Measurements from ENCODE around the gene OSER1.

OSER1 gene

DNA sequence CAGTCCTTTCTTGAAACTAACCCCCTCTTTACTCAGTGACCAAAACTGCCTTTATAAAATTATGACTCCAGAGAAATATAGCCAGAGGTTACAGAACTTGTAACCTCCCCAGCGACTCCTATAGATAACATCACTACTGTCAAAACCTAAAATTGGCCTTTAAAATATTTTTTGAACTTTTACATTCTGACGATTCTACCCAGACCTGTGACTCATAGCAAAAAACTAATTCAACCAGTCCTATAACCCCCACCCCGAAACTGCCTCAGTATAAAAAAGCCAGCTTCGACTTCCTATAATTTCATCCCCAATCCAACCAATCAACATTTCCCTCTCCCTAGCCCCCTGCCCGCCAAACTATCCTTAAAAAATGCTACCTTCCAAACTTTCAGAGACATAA, 37.5 kb downstream of the OSER1 start:
- no peak for FAIRE-seq

- no peak for FAIRE-seq
These were observed 38.0 kb downstream of the OSER1 start for GRCh38 chr20:44172572-44172950.

DNA sequence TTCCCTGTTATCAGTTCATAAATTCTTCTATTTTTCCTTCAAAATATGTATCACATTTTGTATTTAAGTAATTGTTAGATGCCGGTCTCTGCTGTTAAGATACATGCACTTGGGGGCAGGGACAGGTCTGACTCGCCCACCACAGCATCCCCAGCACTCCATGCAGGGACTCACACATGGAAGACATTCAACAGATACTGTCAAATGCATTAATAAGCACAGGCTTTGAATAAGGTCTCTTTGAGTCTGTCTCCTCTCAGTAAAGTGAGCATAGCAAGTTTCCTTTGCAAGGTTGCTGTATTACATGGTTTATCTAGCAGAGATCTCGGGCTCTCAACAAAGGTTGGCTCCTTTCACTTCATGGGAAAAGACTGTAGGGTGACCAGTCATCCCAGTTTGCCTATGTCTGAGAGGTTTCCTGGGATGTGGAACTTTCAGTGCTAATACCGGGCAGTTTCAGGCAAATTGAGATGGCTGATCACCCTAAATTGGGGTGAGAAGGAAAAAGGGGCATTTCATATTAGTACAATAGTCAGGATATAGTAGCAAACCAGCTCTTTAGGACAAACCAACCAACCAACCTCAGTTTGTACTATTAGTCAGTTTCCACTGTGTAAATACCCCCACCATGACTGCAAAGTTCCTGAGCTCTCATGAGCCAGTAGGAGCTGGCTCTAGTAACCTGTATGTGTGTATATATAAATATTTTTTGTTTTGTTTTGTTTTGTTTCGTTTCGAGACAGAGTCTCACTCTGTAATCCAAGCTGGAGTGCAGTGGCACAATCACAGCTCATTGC, 38.6 kb downstream of the OSER1 start:
- no peak for FAIRE-seq

DNA sequence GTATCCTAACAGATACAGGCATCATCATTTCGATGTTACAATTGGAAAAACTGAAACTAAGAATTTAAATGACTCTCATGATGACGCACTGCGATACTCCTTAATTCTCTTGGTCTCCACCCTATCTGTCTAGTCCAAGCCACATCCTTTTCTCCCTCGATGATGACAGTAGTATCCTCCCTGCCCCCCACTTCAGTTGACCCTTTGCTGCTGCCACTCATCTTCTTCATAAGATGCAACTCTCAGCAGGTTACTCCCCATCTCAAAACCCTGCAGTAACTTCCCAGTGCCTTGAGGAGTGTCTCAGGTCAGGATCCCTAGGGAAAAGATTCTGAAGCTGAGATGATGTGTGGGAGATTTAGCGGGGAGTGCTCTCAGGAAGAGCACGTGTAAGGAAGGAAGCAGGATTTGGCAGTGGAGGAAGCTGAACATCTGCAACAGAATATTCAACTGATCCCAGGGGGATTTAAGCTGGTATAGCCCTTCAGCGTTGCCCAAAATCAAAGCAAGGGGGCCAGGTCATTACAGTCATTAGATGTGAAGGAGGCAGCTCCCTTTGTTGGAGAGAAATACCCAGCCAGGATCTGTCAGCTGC, 39.7 kb downstream of the OSER1 start:
- FAIRE-seq: no peak

DNA sequence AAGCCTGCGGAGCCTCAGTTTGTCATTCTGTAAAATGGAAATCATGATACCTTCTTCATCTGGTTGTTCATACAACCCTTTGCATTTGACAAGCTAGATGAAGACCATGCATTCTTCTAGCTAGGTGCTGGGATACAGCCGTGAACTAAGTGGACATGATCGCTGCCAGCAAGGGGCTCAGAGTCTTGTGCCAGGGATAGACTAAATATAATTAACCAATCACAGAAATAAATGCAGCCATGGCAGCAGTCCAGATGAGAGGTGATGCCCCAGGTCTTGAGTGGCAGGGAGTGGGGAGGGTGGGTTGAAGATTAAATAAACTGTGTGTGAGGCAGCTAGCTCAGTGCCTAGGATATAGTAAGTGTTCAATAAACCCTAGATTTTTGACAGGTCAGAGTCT, 42.8 kb downstream of the OSER1 start:
- no peak for FAIRE-seq

DNA sequence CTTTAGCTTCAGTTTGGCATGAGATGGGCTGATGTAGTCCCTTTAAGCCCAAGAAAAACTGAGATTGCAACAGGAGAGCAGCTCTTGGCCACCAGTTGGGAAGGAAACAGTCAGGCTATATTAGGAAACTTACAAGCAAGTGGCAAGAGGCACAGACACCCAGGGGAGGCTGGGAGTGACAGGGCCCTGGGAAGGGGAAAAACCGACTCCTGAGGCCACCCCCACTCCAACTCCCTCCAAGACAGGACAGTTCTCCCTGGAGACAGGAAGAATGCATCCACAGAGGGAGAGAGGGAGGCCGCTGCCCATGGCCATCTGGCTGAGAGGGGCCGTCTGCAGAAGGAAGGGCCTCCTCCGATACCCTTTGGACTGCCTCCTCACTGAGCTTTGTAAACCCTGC, 44.1 kb downstream of the OSER1 start:
- no peak for FAIRE-seq

DNA sequence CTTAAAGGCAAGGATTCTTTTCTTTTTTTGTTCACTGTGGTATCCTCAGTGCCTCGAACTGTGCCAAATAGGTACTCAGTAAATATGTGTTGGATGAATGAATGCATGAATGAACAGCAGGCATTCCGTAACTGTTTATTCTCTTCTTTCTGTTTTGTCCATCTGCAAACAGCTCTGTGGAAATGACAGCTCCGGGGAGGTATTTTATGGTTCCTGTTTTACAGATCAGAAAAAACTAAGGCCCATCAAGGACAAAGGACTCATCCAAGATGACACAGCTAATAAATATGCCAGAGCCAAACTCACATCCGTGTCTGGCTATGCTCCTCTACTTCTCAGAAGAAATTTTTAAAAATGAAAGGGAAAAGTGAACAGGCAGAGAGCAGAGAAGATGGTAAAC, 44.6 kb downstream of the OSER1 start:
- FAIRE-seq: no peak

DNA sequence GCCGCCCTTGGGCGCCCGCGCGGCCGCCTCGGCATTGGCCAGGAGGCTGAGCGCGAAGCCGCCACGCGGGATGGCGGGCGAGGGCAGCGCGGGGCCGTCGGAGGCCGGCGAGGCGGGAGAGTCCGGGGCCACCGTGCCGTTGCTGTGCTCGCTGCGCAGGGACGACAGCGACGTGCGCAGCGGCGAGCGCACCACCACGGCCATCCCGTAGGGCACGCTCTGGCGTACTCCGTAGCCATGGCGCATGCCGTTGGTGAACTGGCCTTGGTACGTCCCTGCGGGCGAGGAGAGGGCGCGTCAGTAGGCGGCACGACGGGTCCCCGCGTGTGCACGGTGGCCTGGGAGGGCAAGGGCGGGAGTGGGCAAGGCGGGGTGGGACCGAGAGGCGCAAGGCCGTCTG, 50.4 kb downstream of the OSER1 start:
- FAIRE-seq: no peak

DNA sequence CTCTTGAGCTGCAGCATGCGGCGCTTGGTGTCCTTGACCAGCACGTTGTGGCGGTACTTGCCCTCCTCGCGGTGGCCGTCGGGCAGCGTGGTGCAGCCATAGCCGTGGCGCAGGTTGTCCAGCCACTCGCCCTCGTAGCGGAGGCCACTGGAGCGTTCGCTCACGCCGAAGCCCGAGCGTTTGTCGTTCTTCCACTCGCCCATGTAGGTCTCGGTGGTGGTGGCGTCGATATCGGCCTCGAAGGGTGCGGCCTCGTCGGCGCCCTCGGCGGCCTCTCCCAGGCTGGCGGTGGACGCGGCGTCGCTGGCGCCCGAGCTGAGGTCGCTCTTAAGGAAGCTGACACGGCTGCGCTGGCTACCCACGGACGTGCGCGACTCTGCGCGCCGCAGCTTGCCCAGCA, 50.9 kb downstream of the OSER1 start:
- no peak for FAIRE-seq

- FAIRE-seq: no peak
These were observed 51.4 kb downstream of the OSER1 start for GRCh38 chr20:44159125-44159524.

- no peak for FAIRE-seq
These were observed 53.5 kb downstream of the OSER1 start for GRCh38 chr20:44157061-44157460.

DNA sequence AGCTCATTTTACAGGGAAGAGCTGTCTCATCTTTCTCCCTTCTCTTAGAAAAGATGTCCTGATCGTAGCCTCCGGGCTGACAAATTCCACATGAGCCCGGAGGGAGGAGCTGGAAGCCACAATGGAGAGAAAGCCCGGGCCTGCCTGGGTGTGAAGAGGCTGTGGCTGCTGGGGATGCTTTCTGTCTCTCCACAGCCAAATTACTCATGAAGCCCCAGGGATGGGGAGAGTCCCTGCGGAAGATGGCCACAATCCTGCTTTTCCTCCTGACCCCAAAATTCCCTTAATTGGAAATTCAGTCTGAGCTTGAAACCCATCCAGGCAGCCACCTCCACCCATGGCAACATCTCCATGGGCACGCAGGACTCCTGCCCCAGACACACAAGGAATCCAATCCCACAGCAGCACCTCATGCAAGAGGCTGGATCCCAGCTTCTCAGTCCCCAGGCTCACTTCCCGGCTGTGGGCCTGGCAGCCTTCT, 56.0 kb downstream of the OSER1 start:
- no peak for FAIRE-seq

DNA sequence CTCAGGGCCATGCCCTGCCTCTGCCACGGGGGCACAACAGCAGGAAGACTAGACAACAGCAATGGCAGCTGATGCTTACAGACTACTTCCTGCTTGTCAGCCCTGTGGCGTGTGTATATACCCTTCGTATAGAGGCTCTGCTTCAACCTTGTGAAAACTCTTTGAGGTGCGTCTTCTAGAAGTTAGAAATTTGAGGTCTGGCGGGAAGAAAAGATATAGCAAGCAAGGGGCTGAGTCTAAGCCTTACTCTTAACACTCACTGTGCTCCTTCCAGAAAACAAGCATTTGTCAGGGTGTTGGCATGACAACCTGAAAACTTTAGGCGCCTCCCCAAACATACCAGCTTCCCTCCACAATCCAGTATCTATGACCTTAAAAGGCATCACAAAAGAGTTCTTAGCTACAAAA, 56.9 kb downstream of the OSER1 start:
- FAIRE-seq: no peak

DNA sequence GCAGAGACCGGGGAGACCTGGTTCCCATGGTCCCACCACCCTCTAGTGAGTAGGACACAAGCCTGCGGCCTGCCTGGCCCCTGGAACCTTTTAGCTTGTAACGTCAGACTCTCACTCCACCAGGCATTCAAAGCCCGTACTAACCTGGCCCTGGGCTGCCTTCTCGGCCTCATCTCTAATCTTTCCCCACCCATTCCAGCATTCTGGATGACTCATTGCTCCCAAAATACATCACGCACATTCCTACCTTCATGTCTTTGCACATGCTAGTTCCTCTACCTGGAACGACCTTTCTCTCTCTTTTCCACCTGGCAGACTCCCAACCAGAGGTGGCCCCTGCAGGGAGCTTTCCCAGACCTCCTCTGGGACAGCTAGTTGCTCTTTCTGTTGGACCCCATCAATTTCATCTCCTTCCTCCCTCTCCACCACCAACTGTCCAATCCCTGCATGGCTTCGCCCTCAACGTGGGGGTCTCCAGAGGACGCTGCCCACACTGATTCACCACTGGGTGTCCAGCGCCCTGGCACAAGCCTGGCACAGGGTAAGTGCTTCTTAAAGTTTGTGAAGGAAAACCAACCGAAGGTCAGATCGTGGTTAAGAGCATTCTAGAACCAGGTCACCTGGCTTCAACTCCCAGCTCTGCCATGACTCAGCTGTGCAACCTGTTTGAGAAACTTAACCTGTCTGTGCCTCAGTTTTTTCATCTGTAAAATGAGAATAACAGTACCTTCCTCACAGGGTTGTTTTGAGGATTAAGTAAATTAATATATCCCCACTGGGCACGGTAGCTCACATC, 58.8 kb downstream of the OSER1 start:
- no peak for FAIRE-seq

GRCh38 chr20:44146272-44146671, 64.3 kb downstream of the OSER1 start:
- no peak for FAIRE-seq
